DND-41 (cell line): ENCODE results near the gene WIPF3.

ENCODE experiments used
- CTCF ChIP-seq: IDR thresholded peaks from 2 replicates; pipeline ENCODE4 v1.5.1; 2012; ENCODE audit warnings: borderline replicate concordance, low read length, moderate library complexity, mild to moderate bottlenecking; ENCODE audit not compliant: poor library complexity, severe bottlenecking; ENCODE audit errors: extremely low read depth
- EZH2 ChIP-seq: IDR thresholded peaks from 3 replicates; pipeline ENCODE4 v1.6.1; 2012; ENCODE audit warnings: borderline replicate concordance, low read depth, mild to moderate bottlenecking, moderate library complexity, low read length, inconsistent platforms; ENCODE audit not compliant: severe bottlenecking

GRCh38 chr7:29780346-29780745 lies 26.0 kb upstream of the WIPF3 start:
- TF ChIP-seq CTCF (no peak), EZH2 (no peak)
